ENCODE results near the gene GALNT2. TPM values are rescaled to one million over a fixed set of nuclear protein-coding genes. Genes with fewer than 3 reads are reported as not detected.

The GALNT2 gene
- total and polyA plus RNA-seq, 9 of the 15 experiments (the other 6 are each of a cell fraction or from before 2014, with no cell fraction given) = 1.6 to 106 (median 51.9) TPM

DNA sequence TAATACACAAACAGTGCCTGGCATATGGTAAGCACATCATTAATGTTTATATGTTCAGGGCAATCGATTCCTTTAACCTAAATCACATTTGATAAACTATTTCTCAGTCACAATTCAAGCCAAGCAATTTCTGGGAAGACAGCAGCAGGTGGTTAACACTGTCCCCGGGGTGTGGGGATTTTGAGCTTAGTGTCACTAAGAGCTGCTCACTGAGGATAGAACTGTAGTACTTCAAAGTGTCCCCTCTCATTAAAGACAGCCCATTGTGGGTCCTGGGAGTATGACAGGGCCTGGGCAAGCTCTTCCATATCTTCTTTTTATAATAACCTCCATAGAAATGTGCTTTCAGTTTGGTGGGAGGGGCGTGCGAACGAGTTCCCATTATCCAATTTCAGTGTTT is 8.4 kb upstream of the GALNT2 start:
- no peaks in the 10 kb centered on the region for H3K79me2 ChIP-seq (ENCODE audit: control insufficient read depth, insufficient read depth, low read length)
- intact Hi-C loops (cut with micrococcal nuclease) (no loop called here), in situ Hi-C loops (cut with MboI) (no loop called here)
- peaks cover 4 to 10% of the 10 kb centered on the region in 2 experiments; a peak in 4 of 5 replicates for H3K27me3 ChIP-seq (ENCODE audit: control insufficient read depth in 2 of 2, insufficient read depth in 2 of 2, low read length in 2 of 2)
- no peak for FAIRE-seq
- H3K9me1 ChIP-seq (ENCODE audit: control insufficient read depth, insufficient read depth, low read length) = no peaks in the 10 kb centered on the region
- 54% methylated on average over 5 of the region's 5 CpGs for WGBS (ENCODE audit: insufficient coverage, low coverage, missing lambda C conversion rate)
- DNase-seq (ENCODE audit: extremely low read depth in 1 of 4, low spot score in 3 of 4) = no peak
- no peak overlapping the region for H3K4me2 ChIP-seq (ENCODE audit: insufficient read depth, low read length)
- no peaks in the 10 kb centered on the region for H3K36me3 ChIP-seq (ENCODE audit: control insufficient read depth, insufficient read depth, low read length)
- CTCF ChIA-PET (ENCODE audit: low intra/inter-chr PET ratio) = no interaction called here
- ATAC-seq = peak; percentile 24; the same call in 2 of the 3 replicates
- H4K20me1 ChIP-seq (replicated peaks; ENCODE audit: control insufficient read depth, insufficient read depth, low read length) = no peaks in the 10 kb centered on the region
- no peaks in the 10 kb centered on the region; a peak in 1 of 5 replicates for H3K4me1 ChIP-seq (replicated peaks in 1 of 2; ENCODE audit: control insufficient read depth in 2 of 2, insufficient read depth in 2 of 2, low read length in 2 of 2)
- POLR2A ChIA-PET = interaction anchor here (1.5 kb wide), 1 partner anchor 16 kb away, joined by 3 read pairs; no protein-coding TSS in a partner anchor
- no peaks in the 10 kb centered on the region; the same call in 1 of the 2 replicates for H3K9me3 ChIP-seq (replicated peaks; ENCODE audit: control insufficient read depth, insufficient read depth, low read depth, low read length)
- no peak overlapping the region for H2AFZ ChIP-seq (ENCODE audit: low read depth, low read length)
- H3K27ac ChIP-seq (ENCODE audit: extremely low read depth, low read depth, low read length) = no peak overlapping the region
- no peak overlapping the region for H3K4me3 ChIP-seq
- H3K9ac ChIP-seq (ENCODE audit: insufficient read depth in 1 of 2, low read depth in 2 of 2, low read length in 2 of 2) = no peak overlapping the region
- BruUV-seq (replicated peaks) = no TSS peak
- TF ChIP-seq, protein P1, sequence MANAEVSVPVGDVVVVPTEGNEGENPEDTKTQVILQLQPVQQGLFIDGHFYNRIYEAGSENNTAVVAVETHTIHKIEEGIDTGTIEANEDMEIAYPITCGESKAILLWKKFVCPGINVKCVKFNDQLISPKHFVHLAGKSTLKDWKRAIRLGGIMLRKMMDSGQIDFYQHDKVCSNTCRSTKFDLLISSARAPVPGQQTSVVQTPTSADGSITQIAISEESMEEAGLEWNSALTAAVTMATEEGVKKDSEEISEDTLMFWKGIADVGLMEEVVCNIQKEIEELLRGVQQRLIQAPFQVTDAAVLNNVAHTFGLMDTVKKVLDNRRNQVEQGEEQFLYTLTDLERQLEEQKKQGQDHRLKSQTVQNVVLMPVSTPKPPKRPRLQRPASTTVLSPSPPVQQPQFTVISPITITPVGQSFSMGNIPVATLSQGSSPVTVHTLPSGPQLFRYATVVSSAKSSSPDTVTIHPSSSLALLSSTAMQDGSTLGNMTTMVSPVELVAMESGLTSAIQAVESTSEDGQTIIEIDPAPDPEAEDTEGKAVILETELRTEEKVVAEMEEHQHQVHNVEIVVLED (CRISPR knock-in tag; IDR thresholded peaks at IDR 0.05) = no peak
- no peak for TF ChIP-seq POLR3A (IDR thresholded peaks at IDR 0.05; ENCODE audit: borderline replicate concordance, extremely low read depth, insufficient read depth, insufficient read length)
- no peak for TF ChIP-seq MYNN (IDR thresholded peaks at IDR 0.05)
- no peak for TF ChIP-seq MYNN (CRISPR knock-in tag; IDR thresholded peaks at IDR 0.05)
- no peak for TF ChIP-seq NELFE (IDR thresholded peaks at IDR 0.05; ENCODE audit: insufficient read depth, insufficient read length)
- TF ChIP-seq CC2D1A (IDR thresholded peaks at IDR 0.05) = no peak
- no peak for TF ChIP-seq SIN3B (IDR thresholded peaks at IDR 0.05; ENCODE audit: low read depth)
- TF ChIP-seq, protein P2, sequence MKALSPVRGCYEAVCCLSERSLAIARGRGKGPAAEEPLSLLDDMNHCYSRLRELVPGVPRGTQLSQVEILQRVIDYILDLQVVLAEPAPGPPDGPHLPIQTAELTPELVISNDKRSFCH (CRISPR knock-in tag; IDR thresholded peaks at IDR 0.05) = no peak
- TF ChIP-seq, protein P2 (tag; IDR thresholded peaks at IDR 0.05) = no peak
- no peak for TF ChIP-seq FOXK1 (CRISPR knock-in tag; IDR thresholded peaks at IDR 0.05; ENCODE audit: borderline replicate concordance)
- TF ChIP-seq KLF13 (tag; IDR thresholded peaks at IDR 0.05; ENCODE audit: borderline replicate concordance, low read depth) = no peak
- TF ChIP-seq, protein P3, sequence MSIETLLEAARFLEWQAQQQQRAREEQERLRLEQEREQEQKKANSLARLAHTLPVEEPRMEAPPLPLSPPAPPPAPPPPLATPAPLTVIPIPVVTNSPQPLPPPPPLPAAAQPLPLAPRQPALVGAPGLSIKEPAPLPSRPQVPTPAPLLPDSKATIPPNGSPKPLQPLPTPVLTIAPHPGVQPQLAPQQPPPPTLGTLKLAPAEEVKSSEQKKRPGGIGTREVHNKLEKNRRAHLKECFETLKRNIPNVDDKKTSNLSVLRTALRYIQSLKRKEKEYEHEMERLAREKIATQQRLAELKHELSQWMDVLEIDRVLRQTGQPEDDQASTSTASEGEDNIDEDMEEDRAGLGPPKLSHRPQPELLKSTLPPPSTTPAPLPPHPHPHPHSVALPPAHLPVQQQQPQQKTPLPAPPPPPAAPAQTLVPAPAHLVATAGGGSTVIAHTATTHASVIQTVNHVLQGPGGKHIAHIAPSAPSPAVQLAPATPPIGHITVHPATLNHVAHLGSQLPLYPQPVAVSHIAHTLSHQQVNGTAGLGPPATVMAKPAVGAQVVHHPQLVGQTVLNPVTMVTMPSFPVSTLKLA (conservative IDR thresholded peaks at IDR 0.05) = no peak

Data from K562 (cell line).